Astrocyte of the hippocampus (primary cell): ENCODE measurements around the gene FRYL.
"Not testable (repeated sequence)": the region's sequence is repeated elsewhere in the genome, so short reads cannot be mapped to it uniquely, and the experiment has no call there.

ENCODE experiments used
- DNase-seq: peaks from one replicate; pipeline ENCODE4 v3.0.0; 2011; ENCODE audit warnings: low read depth, low spot score

FRYL gene

DNA sequence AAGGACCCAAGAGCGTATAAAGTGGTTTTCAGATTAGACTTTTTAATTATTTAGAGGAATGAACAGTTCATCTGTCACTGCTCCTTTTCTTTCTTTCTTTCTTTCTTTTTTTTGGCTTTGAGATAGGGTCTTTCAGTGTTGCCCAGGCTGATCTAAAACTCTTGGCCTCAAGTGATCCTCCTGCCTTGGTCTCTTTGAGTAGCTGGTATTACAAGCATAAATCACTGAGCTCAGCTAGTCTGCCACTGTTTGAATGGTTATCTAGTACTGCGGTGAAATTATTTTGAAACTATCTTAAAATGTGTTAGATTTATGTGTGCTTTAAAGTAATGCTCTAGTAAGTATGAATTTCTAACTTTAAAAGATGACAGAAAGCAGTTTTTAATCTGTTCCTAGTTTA, 6.5 kb upstream of the FRYL start:
- no peak for DNase-seq

DNA sequence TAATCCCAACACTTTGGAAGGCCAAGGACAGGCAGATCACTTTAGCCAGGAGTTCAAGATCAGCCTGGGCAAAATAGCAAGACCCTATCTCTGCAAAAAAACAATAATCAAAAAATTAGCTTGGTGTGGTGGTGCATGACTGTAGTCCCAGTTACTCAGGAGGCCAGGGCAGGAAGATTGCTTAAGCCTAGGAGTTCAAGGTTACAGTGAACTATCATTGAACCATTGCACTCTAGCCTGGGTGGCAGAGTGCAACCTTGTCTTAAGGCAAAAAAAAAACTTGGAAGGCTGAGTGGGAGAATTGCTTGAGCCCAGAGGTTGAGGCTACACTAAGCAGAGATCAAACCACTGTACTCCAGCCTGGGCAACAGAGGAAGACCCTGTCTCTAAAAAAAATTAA, 5.2 kb upstream of the FRYL start:
- no peak for DNase-seq

GRCh38 chr4:48781968-48782367, 1.9 kb upstream of the FRYL start:
- no peak for DNase-seq

DNA sequence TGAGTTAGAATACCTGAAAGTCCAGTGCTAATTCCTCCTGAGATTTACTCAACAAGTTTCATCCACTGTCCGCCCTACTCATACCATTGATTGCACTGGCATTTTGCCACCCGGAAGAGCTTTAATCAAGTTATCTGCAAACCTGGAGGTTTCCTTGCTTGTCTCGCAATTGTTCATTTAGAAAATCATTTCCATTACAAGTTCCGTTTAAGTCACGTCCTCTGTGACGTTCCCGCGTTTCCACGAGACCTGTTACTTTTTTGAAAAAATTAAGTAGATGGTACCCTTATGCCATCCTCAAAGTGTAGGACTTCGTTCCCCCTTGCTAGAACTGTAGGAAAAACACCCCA, 761 bp upstream of the FRYL start:
- peak; percentile 56 for DNase-seq

- DNase-seq, result peak; percentile 92
Observed at GRCh38 chr4:48779095-48779997, 733 bp downstream of the FRYL start.

GRCh38 chr4:48778431-48779094, 1.5 kb downstream of the FRYL start:
- peak; percentile 26 for DNase-seq

DNA sequence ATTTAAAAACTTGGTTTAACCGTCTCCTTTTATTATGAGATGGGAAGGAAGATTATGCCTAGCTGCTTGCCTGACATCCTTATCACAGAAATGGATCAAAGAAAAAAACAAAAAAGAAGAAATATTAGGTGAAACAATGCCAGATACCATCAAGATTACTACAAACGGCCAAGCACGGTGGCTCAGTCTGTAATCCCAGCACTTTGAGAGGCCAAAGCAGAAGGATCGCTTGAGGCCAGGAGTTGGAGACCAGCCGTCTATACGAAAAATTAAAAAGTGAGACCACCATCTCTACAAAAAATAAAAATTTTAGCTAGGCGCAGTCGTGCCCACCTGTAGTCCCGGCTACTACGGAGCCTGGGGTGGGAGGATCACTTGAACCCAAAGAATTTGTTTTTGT, 2.3 kb downstream of the FRYL start:
- DNase-seq, result no peak

DNA sequence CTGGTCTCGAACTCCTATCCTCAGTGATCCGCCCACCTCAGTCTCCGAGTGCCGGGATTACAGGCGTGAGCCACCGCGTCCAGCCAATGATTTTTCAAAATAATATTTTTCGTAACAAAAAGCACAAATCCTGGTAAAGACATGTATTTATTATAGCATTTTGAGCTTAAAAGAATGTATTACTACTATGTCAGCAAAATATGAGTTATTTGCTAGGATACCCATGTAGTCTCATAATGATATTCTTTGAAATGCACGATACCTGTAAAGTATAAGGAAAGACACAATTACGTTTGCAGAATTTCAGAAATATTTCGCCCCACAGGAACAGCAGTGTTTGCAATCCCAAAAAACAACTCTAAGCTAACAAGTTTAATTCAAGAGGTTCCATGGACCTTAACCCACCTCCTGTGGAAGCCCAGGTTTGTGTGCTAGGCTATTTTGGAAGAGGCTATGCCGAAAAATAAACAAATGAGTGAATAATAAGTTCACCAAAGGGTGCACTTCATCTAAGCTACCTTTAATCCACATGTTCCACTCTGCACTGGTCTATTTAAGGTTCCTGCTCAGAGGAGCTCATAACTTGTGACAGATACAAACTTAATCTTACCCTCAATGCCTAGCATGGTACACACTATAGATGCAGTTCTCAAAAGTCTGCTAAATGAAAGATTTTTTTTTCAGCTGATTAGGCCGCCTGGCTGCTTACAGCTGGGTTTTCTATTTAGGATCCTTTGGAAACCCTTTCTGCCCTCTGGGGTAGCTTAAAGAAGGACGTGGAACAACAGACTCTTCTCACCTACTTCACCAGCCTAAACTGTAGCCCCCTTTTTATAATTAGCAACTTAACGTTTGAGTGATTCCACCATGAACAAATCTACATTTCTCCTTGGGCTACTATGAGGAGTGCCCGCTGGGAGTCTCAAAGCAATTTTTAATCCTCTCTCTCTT, 5.0 kb downstream of the FRYL start:
- peak; percentile 11 for DNase-seq

DNA sequence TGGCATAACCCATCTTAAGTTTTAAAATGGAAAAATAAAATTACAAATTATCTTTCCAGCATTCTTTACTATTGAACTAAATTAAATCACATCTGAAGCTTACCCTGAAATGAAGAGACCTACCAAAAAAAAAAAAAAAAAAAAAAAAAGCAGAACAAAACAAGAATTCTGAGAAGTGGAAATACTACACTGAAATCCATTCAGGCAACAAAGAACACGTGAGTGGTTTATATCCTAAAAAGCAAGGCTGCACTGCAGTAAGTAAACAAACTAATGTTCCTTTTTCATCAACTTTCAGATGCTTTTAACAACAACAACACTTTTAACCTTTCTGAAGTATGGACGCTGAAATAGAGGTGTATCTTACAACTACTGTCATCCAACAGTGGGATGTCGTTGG, 7.5 kb downstream of the FRYL start:
- DNase-seq, result no peak

DNA sequence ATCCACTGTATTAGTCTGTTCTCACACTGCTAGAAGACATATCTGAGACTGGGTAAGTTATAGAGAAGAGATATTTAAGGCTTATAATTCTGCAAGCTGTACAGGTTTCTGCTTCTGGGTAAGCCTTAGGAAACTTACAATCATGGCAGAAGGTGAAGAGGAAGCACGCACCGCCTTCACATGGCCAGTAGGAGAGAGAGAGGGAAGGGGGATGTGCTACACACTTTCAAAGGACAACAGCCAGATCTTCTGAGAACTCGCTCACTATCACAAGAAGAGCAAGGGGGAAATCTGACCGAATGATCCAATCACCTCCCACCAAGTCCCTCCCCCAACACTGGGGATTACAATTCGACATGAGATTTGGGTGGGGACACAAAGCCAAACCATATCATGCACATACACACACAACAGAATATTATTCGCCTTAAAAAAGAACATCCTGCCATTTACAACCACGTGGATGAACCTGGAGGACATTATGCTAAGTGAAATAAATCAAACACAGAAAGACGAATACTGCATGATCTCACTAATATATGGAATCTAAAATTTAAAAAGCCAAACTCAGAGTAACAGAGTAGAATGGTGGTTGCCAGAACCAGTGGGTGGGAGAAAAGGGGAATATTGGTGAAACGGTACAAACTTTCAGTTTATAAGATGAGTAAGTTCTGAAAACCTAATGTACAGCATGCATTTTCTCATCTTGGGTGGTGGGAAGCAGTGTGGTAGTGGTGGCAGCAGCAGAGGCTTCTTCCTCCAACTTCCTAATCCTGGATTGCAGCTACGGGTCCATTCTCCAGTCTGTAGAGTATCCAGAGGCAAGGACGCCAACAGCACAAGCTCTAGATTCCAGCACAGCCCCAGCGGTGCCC, 12.8 kb downstream of the FRYL start:
- no peak for DNase-seq

- no peak for DNase-seq
Observed at GRCh38 chr4:48766131-48766792, 13.8 kb downstream of the FRYL start.

- DNase-seq, result no peak
Observed at GRCh38 chr4:48762408-48762807, 17.7 kb downstream of the FRYL start.

DNA sequence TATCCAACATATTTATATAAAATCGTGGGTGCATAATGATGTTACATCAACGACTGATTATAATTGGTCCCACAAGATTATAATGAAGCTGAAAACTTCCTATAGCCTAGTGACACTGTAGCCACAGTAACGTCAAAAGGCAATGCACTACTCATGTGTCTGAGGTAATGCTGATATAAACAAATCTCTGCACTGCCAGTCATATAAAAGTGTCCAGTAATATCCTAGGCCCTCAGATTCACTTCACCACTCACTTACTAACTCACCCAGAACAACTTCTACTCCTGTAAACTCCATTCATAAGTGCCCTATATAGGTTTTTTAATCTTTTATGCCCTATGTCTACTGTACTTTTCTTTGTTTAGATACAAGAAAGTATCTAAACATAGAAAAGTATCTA, 18.8 kb downstream of the FRYL start:
- DNase-seq, result no peak

DNA sequence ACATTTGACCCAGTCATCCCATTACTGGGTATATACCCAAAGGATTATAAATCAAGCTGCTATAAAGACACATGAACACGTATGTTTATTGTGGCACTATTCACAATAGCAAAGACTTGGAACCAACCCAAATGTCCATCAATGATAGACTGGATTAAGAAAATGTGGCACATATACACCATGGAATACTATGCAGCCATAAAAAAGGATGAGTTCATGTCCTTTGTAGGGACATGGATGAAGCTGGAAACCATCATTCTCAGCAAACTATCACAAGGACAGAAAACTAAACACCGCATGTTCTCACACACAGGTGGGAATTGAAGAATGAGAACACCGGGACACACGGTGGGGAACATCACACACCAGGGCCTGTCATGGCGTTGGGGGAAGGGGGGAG, 21.4 kb downstream of the FRYL start:
- not testable (repeated sequence) for DNase-seq

DNA sequence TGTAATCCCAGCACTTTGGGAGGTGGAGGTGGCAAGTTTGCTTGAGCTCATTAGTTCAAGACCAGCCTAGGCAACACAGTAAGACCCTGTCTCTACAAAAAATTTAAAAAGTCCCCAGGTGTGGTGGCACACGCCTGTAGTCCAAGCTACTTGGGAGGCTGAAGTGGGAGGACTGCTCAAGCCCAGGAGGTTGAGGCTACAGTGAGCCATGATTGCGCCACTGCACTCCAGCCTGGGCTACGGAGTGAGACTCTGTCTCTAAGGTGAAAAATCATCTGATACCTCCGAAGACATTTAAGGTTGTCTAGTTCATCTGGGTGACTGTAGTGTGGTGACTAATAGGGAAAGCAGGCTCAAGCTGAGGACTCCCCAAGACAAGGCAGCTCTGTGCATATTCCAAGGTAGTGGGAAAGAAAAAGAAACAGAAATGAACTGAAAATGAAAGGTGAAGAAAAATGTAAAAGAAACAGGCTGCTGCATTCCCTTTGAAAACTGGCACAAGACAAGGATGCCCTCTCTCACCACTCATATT, 23.3 kb downstream of the FRYL start:
- DNase-seq, result peak; percentile 26

DNA sequence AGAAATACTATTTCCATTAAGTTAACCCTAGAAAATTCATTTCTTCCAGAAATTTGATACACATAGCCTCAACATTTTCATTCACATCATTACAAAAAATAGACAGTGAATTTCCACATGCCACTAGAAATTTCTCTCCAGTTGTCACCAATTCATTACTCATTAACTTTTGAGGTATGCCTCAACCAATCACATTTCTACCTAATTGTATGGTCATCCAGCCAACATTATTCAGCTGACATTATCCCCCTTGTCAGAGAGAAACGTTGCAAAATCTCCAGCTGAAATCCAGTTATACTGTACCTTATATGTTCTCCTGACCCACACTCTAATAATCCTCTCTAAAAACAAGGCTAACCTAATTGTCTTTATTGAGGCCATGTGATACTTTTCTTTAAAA, 24.8 kb downstream of the FRYL start:
- no peak for DNase-seq

- DNase-seq, result no peak
Observed at GRCh38 chr4:48753159-48753558, 26.9 kb downstream of the FRYL start.

DNA sequence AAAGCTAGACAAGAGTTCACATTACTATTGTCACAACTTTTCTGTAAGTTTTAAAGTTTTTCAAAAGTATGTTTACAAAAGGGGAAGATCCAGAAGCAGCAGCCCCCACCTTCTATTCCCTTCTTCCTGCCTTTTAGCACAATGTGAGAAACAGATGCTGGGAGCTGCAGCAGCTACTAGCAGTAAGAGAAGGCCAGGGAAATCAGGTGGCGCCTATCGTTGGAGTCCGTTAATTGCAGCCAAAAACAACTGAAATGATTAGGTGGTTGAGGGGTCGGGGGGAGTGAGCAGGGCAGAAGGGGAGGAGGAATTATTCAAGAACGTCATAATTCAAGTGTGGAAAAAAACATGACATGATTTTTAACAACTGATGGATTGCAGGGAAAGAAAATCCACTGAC, 27.4 kb downstream of the FRYL start:
- DNase-seq, result no peak

GRCh38 chr4:48752246-48752645, 27.8 kb downstream of the FRYL start:
- DNase-seq, result no peak

DNA sequence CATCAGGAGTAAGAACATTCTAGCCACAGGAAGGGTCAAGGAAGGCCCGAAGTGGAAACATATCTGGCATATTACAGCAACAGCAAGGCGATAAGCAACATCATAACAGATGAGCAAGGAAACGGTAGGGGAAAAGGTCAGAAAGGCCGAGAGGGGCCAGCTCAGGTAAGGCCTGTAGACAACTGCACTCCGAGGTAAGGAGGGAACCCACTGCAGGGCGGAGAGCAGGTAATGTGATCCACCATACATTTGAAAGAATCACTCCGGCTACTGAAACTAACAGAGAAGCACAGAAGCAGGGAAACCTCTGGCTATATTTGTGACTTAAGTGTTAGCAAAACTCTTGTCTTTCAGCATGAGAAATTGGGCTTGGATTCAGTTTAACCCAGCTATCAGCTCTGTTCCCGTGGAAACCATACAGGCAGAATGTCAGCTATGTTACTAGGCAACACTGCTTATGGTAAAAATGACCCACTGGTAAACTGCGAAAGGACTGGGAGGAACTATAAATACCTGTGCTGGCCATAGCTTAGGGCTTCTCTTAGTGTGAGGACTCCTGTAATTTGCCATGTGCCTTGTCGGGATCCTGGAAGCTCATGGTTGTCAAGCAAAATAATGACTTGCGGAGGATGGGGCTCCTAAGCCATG, 31.0 kb downstream of the FRYL start:
- peak; percentile 23 for DNase-seq
